Peyer's patch (tissue), 4 donors: ENCODE data around the gene FAM72D.
"Not testable (repeated sequence)": the region's sequence is repeated elsewhere in the genome, so short reads cannot be mapped to it uniquely, and the experiment has no call there.

Source experiments
- CTCF ChIP-seq, 6 experiments: fragments of 450-650 bp in 4 of 6; fragments of 200-600 bp in 2 of 6; sonication (generic) in 1 of 6; IDR thresholded peaks; one replicate each; pipeline ENCODE4 v1.5.1; 2017 to 2019; ENCODE audit warnings: antibody characterized with exemption in 6 of 6, mild to moderate bottlenecking in 3 of 6, moderate library complexity in 1 of 6
- POLR2A ChIP-seq, 2 donors: fragments of 450-650 bp; IDR thresholded peaks; one replicate each; pipeline ENCODE4 v1.5.1; 2017; ENCODE audit warnings: antibody characterized with exemption in 2 of 2, mild to moderate bottlenecking in 2 of 2, moderate library complexity in 2 of 2

- not testable (repeated sequence) for TF ChIP-seq CTCF, POLR2A (IDR thresholded peaks at IDR 0.05)
Observed at GRCh38 chr1:145071569-145071968, 24.2 kb upstream of the FAM72D start.
